GM18868 (cell line): ENCODE measurements around the gene ATG2A.

Source experiments
- ATAC-seq: cut with Tn5 transposase; IDR thresholded peaks from one replicate; pipeline ENCODE4 v1.9.1; 2021; ENCODE audit warnings: mild to moderate bottlenecking, moderate library complexity; ENCODE audit not compliant: unreplicated experiment

ATG2A gene

GRCh38 chr11:64888729-64889511 lies 28.1 kb downstream of the ATG2A start:
- no peak for ATAC-seq

- no peak for ATAC-seq
Measured at GRCh38 chr11:64888406-64888728, 28.6 kb downstream of the ATG2A start.

GRCh38 chr11:64887757-64888405 lies 29.1 kb downstream of the ATG2A start:
- no peak for ATAC-seq

GRCh38 chr11:64887234-64887756 lies 29.7 kb downstream of the ATG2A start:
- no peak for ATAC-seq

GRCh38 chr11:64885367-64886286 lies 31.4 kb downstream of the ATG2A start:
- no peak for ATAC-seq

DNA sequence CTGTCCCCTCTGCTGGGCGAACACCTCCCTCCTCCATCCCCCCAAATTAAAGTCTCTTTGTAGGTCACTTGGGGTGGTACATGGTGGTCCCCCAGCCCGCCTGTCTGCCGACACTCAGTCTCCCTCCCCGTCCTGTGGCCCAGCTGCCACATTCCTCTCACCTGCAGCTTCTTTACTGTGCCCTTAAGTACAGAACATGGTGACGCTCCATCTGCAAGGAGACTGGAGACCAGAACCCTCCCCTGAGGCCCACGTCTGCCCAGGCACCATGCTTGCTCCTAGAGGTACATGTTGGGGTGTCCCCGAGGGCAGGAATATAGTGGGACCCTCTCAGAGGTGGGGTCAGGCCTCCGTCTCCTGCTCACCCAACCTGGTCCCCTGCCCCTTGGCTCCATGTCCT lies 33.0 kb downstream of the ATG2A start:
- no peak for ATAC-seq

GRCh38 chr11:64883575-64883974 lies 33.4 kb downstream of the ATG2A start:
- ATAC-seq: no peak

GRCh38 chr11:64882243-64882642 lies 34.8 kb downstream of the ATG2A start:
- ATAC-seq: no peak

GRCh38 chr11:64881476-64881875 lies 35.5 kb downstream of the ATG2A start:
- ATAC-seq: no peak

- ATAC-seq: no peak
Measured at GRCh38 chr11:64880240-64881001, 36.6 kb downstream of the ATG2A start.

DNA sequence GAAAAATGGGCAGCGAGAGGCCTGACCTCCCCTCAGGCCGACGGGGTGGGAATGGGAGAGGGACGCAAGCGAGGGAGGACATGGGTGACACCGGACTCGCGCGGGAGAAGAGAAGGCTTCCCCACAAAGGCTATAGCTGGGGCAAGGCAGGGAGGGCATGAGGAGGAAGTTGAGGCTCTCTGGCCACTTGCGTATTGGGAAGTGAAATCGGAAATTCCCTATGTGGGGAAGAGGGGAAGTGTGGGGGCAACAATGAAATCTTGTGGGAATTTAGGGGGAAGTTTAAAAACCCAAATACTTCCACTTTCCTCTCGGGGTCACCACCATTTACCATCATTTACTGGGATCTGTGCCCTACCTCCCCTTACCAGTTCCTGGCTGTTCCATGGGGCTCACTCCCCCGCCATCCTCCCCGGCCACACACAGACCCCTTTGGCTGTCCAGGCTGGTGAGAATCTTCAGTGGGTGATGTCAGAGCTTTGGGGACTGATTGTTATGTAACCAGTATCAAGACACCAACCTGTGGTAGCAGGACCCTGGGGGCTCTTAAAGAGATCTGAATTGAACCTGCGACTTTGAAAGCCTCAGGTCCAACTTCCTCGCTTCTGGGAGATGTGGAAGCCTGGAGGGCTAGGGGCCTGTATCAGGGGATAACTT lies 37.6 kb downstream of the ATG2A start:
- no peak for ATAC-seq

- ATAC-seq: peak; percentile 69
Measured at GRCh38 chr11:64878494-64879243, 38.3 kb downstream of the ATG2A start, which contains the start of gene EHD1. Gene EHD1 (minus strand): TSS chr11:64878621. CDS start chr11:64878464, 157 bp downstream.

- no peak for ATAC-seq
Measured at GRCh38 chr11:64878223-64878493, 38.9 kb downstream of the ATG2A start.

DNA sequence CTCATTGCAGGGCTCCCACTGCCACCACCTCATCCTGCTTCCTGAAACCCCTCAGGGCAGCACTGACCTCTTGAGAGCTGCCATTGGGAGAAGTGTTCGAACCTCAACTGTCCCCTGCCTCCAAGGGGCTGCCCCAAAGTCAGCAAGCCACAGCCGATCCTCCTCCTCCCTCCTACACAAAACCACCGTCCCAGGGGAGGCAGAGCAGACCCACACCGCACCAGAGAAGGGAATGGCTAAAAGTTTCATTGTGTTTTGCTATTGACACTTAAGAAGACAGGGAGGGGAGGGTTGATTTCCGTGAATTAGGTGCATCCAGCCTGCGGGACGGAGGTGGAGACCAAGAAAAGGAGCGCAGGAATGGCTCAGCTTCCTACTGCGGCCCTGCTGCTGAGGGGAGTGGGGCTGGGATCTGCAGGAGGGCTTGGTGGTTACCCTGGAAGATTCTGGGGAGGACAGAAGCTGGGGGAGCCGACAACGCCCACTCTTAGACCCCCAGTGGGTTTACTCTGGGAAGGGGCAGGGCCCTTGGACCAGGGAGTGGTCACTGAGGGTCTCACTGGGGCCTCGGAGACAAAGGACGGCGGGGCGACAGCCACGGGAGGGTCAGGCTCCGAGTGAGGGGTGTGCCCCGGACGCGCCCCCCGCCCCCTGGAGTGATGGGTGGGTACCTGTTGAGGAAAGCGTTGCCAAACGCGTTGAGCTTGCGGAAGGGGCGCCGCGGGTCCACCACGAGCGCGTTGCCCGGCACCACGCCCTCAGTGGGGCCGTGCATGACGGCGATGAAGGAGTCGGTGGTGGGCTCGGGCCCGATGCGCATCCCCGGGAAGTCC lies 39.4 kb downstream of the ATG2A start:
- no peak for ATAC-seq

DNA sequence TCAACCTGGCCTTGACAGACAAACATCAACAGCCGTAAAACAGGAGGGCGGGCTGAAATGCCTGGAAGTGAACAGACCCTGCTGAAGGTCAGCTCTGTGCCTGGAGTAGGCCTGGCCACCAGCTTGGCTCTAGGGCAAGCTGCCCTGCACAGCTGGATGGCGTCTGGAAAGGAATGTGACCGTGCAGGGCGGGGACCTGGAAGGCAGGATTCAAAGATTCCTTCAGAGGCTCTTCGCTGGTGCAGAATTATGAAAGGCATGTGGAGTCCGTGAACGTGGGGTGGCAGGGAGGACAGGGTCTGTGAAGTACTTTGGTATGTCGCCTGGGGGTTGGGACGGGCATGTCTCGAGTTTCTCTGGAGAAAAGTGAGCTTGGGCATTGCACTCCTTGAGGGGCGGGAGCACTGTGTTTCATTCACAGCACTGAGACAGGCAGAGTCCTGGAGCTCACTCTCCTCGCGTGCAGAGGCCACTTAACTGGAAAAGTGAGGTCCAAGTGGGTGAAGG lies 40.1 kb downstream of the ATG2A start:
- ATAC-seq: no peak

GRCh38 chr11:64876229-64876750 lies 40.7 kb downstream of the ATG2A start:
- ATAC-seq: no peak

- ATAC-seq: no peak
Measured at GRCh38 chr11:64875369-64876228, 41.4 kb downstream of the ATG2A start.
